OCI-LY7 (cell line): ENCODE results near the gene RNF208.

ENCODE experiments used
- CTCF ChIP-seq: fragments of 200-600 bp; sonication (generic); conservative IDR thresholded peaks from 2 replicates; pipeline ENCODE4 v1.5.1; 2014; ENCODE audit warnings: mild to moderate bottlenecking, antibody characterized with exemption, low read length, moderate library complexity, mixed read lengths
- EZH2phosphoT487 ChIP-seq: fragments of 200-600 bp; sonication (generic); IDR thresholded peaks from 2 replicates; pipeline ENCODE4 v1.6.1; 2018; ENCODE audit warnings: low read depth, borderline replicate concordance, mild to moderate bottlenecking, mixed run types, antibody characterized with exemption, low read length, moderate library complexity, mixed read lengths

GRCh38 chr9:137228506-137228967 is 6.5 kb upstream of the RNF208 start:
- TF ChIP-seq CTCF, result no peak
- no peak for TF ChIP-seq EZH2phosphoT487
